Ishikawa (cell line): ENCODE results near the gene CNNM4.

ENCODE experiments used
- FOXM1 ChIP-seq: IDR thresholded peaks from 2 replicates; pipeline ENCODE4 v1.6.1; 2012; ENCODE audit warnings: low read depth, borderline replicate concordance
- MAX ChIP-seq: IDR thresholded peaks from 2 replicates; pipeline ENCODE4 v1.6.1; 2012
- TAF1 ChIP-seq: IDR thresholded peaks from 2 replicates; pipeline ENCODE4 v1.6.1; 2012; ENCODE audit warnings: low read depth, mild to moderate bottlenecking
- YY1 ChIP-seq: IDR thresholded peaks from 2 replicates; pipeline ENCODE4 v1.6.1; 2012; ENCODE audit warnings: low read depth

- TF ChIP-seq TAF1: no peak
- TF ChIP-seq FOXM1: no peak
- no peak for TF ChIP-seq MAX
- TF ChIP-seq YY1: no peak
Observed at GRCh38 chr2:96844405-96844808, 83.7 kb downstream of the CNNM4 start.
